HG03095 (cell line): ENCODE results near the gene ATP2A1.
A peak's percentile ranks its signal among the peaks of the same experiment; 100 is the strongest.
"Not testable (repeated sequence)": the region's sequence is repeated elsewhere in the genome, so short reads cannot be mapped to it uniquely, and the experiment has no call there.

Experiments used
- ATAC-seq: cut with Tn5 transposase; IDR thresholded peaks from one replicate; pipeline ENCODE4 v1.9.1; 2021; ENCODE audit warnings: moderate library complexity; ENCODE audit not compliant: unreplicated experiment

The ATP2A1 gene

DNA sequence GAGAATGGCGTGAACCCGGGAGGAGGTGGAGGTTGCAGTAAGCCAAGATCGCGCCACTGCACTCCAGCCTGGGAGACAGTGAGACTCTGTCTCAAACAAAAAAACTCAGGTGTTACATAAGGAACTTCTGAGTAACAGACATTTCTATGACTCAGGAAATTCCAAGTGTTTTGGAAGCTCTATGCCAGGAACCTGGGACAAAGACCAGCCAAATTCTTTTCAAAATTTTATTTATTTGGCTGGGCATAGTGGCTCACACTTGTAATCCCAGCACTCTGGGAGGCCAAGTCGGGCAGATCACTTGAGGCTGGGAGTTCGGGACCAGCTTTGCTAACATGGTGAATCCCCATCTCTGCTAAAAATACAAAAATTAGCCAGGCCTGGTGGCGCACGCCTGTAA lies 19.9 kb upstream of the ATP2A1 start:
- ATAC-seq: no peak

DNA sequence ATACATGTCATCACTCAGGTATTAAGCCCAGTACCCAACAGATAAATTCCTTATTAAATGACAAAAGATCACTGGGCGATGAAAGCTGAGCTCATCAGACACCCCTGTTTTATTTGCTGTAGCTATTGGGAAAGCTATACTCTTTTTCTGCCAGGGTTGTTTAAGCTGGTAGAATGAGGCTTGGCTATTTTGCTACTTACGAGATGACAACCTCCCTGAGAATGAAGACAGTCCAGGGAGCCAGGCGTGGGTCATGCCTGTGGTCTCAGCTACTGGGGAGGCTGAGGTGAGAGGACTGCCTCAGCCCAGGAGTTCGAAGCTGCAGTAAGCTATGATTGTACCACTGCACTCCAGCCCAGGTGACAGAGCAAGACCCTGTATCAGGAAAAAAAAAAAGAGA lies 19.0 kb upstream of the ATP2A1 start:
- ATAC-seq: no peak

- ATAC-seq: peak; percentile 4
Observed at GRCh38 chr16:28863929-28864793, 14.1 kb upstream of the ATP2A1 start.

GRCh38 chr16:28865001-28865688 lies 13.1 kb upstream of the ATP2A1 start:
- ATAC-seq: no peak

DNA sequence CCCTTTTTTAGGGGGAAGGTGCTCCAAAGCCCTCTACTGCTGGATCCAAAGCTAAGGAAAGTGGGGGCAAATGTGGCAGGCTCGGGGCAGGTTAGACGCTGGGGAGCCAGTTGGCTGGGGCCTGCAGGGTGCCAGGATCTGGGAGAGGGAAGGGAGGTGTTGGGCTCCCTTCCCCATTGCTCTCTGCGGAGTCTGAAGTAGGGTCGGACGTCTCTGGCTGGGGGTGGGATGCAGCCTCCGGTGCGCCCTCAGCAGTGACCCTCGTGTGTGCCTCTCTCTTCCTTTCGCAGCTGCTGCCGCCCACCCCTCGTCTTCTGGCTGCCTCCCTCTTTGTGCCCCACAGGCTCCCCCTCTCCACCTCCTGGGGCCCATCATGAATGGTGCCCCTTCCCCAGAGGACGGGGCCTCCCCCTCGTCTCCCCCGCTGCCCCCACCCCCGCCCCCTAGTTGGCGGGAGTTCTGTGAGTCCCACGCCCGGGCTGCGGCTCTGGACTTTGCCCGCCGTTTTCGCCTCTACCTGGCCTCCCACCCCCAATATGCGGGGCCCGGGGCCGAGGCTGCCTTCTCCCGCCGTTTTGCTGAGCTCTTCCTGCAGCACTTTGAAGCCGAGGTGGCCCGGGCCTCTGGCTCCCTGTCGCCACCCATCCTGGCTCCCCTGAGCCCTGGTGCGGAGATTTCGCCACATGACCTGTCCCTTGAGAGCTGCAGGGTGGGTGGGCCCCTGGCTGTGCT lies 12.4 kb upstream of the ATP2A1 start:
- ATAC-seq: no peak

- no peak for ATAC-seq
Observed at GRCh38 chr16:28866454-28866804, 11.9 kb upstream of the ATP2A1 start.

GRCh38 chr16:28867241-28867640 lies 11.0 kb upstream of the ATP2A1 start:
- no peak for ATAC-seq

- ATAC-seq: not testable (repeated sequence)
Observed at GRCh38 chr16:28867646-28868045, 10.6 kb upstream of the ATP2A1 start.

DNA sequence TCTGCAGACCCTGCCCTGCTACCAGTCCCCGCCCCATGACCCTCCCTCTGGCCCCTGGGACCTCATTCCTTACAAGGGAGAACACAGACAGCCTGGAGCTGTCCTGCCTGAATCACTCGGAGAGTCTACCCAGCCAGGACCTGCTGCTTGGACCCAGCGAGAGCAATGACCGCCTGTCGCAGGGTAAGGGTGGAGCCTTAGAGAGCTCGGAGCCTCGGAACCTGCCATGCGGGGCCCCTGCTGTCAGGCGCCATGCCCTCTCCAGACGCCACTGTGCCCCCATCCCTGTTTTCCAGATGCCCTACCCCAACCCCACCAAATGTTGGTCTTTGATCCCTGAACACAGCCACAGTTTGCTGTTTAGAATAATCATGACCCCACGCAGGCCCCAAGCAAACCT lies 9.1 kb upstream of the ATP2A1 start:
- ATAC-seq: no peak

DNA sequence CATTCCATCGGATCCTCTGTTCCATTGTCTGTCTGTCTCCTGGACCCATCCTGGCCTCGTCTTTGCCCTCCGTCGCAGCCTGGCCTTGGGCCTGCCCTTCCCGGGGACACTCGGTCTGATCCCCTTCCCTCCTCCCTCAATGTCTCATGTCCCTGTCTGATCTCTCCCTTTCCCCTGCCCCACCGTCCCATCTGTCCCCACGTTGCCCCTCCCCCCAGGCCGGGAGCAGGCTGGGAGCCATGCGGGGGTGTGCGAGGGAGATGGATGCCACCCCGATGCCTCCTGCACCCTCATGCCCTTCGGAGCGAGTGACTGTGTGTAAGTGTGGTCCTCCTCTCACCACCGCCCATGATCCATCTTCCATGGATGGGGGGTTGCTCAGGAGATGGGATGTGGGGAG lies 5.3 kb upstream of the ATP2A1 start:
- ATAC-seq: no peak

DNA sequence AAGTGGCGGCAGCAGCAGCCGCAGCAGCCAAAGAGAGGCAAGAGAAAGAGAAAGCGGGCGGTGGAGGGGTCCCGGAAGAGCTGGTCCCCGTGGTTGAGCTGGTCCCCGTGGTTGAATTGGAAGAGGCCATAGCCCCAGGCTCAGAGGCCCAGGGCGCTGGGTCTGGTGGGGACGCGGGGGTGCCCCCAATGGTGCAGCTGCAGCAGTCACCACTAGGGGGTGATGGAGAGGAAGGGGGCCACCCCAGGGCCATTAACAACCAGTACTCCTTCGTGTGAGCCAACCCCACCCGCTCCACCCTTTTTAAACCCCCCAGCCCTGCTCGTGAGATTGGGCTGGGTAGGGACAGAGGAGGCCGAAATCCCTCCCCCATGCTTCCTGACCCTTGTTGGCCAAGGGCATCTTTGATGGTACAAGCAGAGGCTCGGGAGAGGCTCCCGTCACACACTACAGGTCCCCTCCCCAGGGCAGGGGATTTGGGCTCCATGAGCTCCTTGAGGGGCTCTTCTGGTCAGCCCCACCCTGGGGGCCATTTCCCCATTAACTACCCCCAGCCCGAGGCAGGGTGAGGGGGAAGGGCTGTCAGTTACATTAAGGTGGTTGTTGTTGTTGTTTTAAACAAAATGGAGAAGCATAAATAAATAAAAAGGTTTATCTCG lies 4.6 kb upstream of the ATP2A1 start:
- no peak for ATAC-seq

- ATAC-seq: no peak
Observed at GRCh38 chr16:28874406-28874805, 3.9 kb upstream of the ATP2A1 start.

DNA sequence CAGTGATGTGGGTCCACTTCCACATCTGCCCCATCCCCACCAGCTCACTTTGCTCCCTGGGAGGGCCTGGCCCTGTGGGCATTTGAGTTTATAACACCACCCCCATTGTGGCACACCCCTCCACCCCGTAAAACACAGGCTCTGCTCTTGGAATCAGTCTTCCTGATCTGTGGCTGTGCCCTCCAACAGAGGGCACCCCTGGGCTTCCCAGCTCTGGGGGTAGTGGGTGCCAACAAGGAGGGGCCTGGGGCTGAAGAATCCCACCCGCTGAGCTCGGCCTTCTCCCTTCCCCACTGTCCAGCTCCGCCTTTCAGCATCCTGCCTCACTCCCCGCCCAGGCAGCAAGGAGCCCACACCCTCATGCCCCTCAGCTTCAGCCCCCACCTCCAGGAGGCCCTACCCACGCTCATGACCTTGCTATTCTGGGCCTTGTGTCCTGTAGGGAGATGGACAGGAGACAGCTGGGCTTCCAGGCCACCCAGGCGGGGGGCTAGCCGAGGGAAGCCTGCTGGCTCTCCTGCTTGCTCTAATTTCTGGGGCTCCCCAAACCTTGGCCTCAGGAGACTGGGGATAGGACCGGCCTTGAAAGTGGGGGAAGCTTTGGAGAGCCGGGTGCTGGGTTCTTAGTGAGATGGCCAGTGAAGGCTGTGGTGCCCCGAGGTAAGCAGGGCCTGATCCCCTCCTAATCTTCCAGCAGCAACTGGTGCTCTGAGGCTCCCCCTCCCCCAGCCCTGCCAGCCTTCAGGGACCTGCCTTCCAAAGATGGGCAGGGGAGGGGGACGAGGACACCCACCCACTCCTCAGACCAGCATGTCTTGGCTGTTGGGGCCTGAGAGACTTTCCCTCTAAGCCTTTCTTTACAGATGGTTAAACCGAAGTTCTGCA lies 2.9 kb upstream of the ATP2A1 start:
- ATAC-seq: no peak

GRCh38 chr16:28876019-28876659 lies 2.1 kb upstream of the ATP2A1 start:
- no peak for ATAC-seq

- ATAC-seq: no peak
Observed at GRCh38 chr16:28876973-28877654, 1.2 kb upstream of the ATP2A1 start.

- ATAC-seq: no peak
Observed at GRCh38 chr16:28877655-28878000, 660 bp upstream of the ATP2A1 start.

- ATAC-seq: peak; percentile 21
Observed at GRCh38 chr16:28879261-28879840, 1.1 kb downstream of the ATP2A1 start.

GRCh38 chr16:28879841-28880588 lies 1.7 kb downstream of the ATP2A1 start:
- peak; percentile 86 for ATAC-seq
